HCT116 (cell line): ENCODE measurements around the gene TAS2R19. TPM values are rescaled to one million over a fixed set of nuclear protein-coding genes. Genes with fewer than 3 reads are reported as not detected.

Experiments used
- ATAC-seq: fragments of 200-7000 bp; cut with Tn5 transposase; 2 replicates; pipeline ENCODE4 v1.9.1; 2020; ENCODE audit warnings: mild to moderate bottlenecking, moderate library complexity
- BruUV-seq: library from RNA; stranded (reverse); fragments of 400-500 nt; replicated peaks from 2 replicates; lab custom pipeline; 2021; lab: Mats Ljungman, UMichigan
- CTCF ChIA-PET: fragments of 300-600 bp; sonication (Branson Sonifier 250); formaldehyde crosslinking; loops from one replicate; lab custom pipeline; 2021; ENCODE audit warnings: antibody characterized with exemption; lab: Charles Lee
- POLR2A ChIA-PET: fragments of 300-600, 350-600 bp; sonication (Branson Sonifier 250); formaldehyde crosslinking; loops from one replicate; lab custom pipeline; 2021; ENCODE audit warnings: antibody characterized with exemption; lab: Charles Lee
- RAD21 ChIA-PET, 2 experiments: fragments of 300-600 bp; sonication (Branson Sonifier 250); formaldehyde crosslinking; loops; one replicate each; lab custom pipeline; 2023; ENCODE audit warnings: low total read pairs in 2 of 2; ENCODE audit not compliant: uncharacterized antibody in 2 of 2, unreplicated experiment in 2 of 2, low non-redundant PET in 1 of 2; lab: Charles Lee
- DNase-seq: peaks from one replicate; pipeline ENCODE4 v3.0.0-alpha.2; 2010; ENCODE audit warnings: low read depth, low spot score
- H2AFZ ChIP-seq: fragments of 200-600 bp; shearing (Covaris generic), sonication (generic); 2 replicates; pipeline ENCODE4 v1.6.1; 2017; ENCODE audit warnings: low read depth, mixed run types, mixed read lengths, antibody characterized with exemption, low read length; ENCODE audit not compliant: poor library complexity, severe bottlenecking
- H3K27ac ChIP-seq: 2 replicates; pipeline ENCODE4 v1.5.1; 2012; ENCODE audit warnings: low read depth, low read length
- H3K27me3 ChIP-seq: fragments of 200-600 bp; sonication (generic); 2 replicates; pipeline ENCODE4 v1.6.1; 2016; ENCODE audit warnings: mixed run types, low read length, mixed read lengths; ENCODE audit not compliant: insufficient read depth
- H3K36me3 ChIP-seq, 2 experiments: fragments of 200-500 bp in 1 of 2; fragments of 200-600 bp in 1 of 2; sonication (Bioruptor generic) in 1 of 2; sonication (generic) in 1 of 2; 2 replicates each; pipeline versions ENCODE4 v1.5.1 to v1.6.1; 2014 to 2016; ENCODE audit warnings: low read length in 2 of 2, inconsistent platforms in 1 of 2, mixed read lengths in 1 of 2, mixed run types in 1 of 2; ENCODE audit not compliant: insufficient read depth in 2 of 2, control insufficient read depth in 1 of 2
- H3K4me1 ChIP-seq, 2 experiments: fragments of 200-600 bp in 1 of 2; sonication (generic) in 1 of 2; 2 replicates each; pipeline versions ENCODE4 v1.5.1 to v1.6.1; 2012 to 2017; ENCODE audit warnings: low read length in 2 of 2, inconsistent platforms in 1 of 2, mild to moderate bottlenecking in 1 of 2, mixed read lengths in 1 of 2, mixed run types in 1 of 2, moderate library complexity in 1 of 2; ENCODE audit not compliant: insufficient read depth in 2 of 2, control insufficient read depth in 1 of 2
- H3K4me2 ChIP-seq: fragments of 200-600 bp; sonication (generic); 2 replicates; pipeline ENCODE4 v1.6.1; 2017; ENCODE audit warnings: mixed run types, low read length, mixed read lengths
- H3K4me3 ChIP-seq, 2 experiments: fragments of 200-600 bp in 1 of 2; sonication (generic) in 1 of 2; replicated peaks in 1 of 2; 2 replicates each; pipeline ENCODE4 v1.5.1; 2011 to 2016; ENCODE audit warnings: low read length in 2 of 2, control low read depth in 1 of 2, low read depth in 1 of 2, mild to moderate bottlenecking in 1 of 2, mixed read lengths in 1 of 2, mixed run types in 1 of 2
- H3K79me2 ChIP-seq: fragments of 200-600 bp; sonication (generic); 2 replicates; pipeline ENCODE4 v1.6.1; 2017; ENCODE audit warnings: mild to moderate bottlenecking, mixed run types, low read length, moderate library complexity, mixed read lengths; ENCODE audit not compliant: insufficient read depth
- H3K9ac ChIP-seq: fragments of 200-600 bp; sonication (generic); 2 replicates; pipeline ENCODE4 v1.6.1; 2016; ENCODE audit warnings: low read length, mixed read lengths
- H3K9me2 ChIP-seq: fragments of 200-600 bp; sonication (generic), shearing (Covaris generic); 2 replicates; pipeline ENCODE4 v1.6.1; 2017; ENCODE audit warnings: mixed run types, mild to moderate bottlenecking, moderate library complexity; ENCODE audit not compliant: insufficient read depth
- H3K9me3 ChIP-seq, 2 experiments: fragments of 200-500 bp in 1 of 2; fragments of 200-600 bp in 1 of 2; sonication (Bioruptor generic) in 1 of 2; sonication (generic) in 1 of 2; 2 replicates each; pipeline ENCODE4 v1.6.1; 2014 to 2017; ENCODE audit warnings: low read length in 2 of 2, mixed read lengths in 2 of 2, inconsistent platforms in 1 of 2, low read depth in 1 of 2, mild to moderate bottlenecking in 1 of 2, mixed run types in 1 of 2, moderate library complexity in 1 of 2; ENCODE audit not compliant: control insufficient read depth in 1 of 2, insufficient read depth in 1 of 2
- H4K20me1 ChIP-seq: fragments of 200-600 bp; sonication (generic), shearing (Covaris generic); 2 replicates; pipeline ENCODE4 v1.6.1; 2017; ENCODE audit warnings: mixed run types, mild to moderate bottlenecking, moderate library complexity; ENCODE audit not compliant: insufficient read depth
- ATF3 ChIP-seq: IDR thresholded peaks from 2 replicates; pipeline ENCODE4 v1.6.1; 2012
- EGR1 ChIP-seq: IDR thresholded peaks from 2 replicates; pipeline ENCODE4 v1.6.1; 2012; ENCODE audit warnings: low read depth
- ELF1 ChIP-seq: IDR thresholded peaks from 2 replicates; pipeline ENCODE4 v1.6.1; 2012; ENCODE audit warnings: low read depth, borderline replicate concordance
- EZH2 ChIP-seq: fragments of 200-600 bp; sonication (generic); IDR thresholded peaks from 2 replicates; pipeline ENCODE4 v1.6.1; 2017; ENCODE audit warnings: antibody characterized with exemption, mixed run types
- MAX ChIP-seq: IDR thresholded peaks from 2 replicates; pipeline ENCODE4 v1.6.1; 2012
- POLR2A ChIP-seq: IDR thresholded peaks from 2 replicates; pipeline ENCODE4 v1.7.0; 2011; ENCODE audit warnings: borderline replicate concordance; ENCODE audit not compliant: insufficient read depth, insufficient read length; ENCODE audit errors: extremely low read depth
- POLR2AphosphoS5 ChIP-seq: IDR thresholded peaks from 2 replicates; pipeline ENCODE4 v1.6.1; 2011; ENCODE audit warnings: mild to moderate bottlenecking, low read depth, low read length, moderate library complexity
- RAD21 ChIP-seq: IDR thresholded peaks from 2 replicates; pipeline ENCODE4 v1.6.1; 2012; ENCODE audit warnings: low read depth, mild to moderate bottlenecking
- REST ChIP-seq: IDR thresholded peaks from 2 replicates; pipeline ENCODE4 v1.6.1; 2012; ENCODE audit warnings: low read depth
- TCF7L2 ChIP-seq: IDR thresholded peaks from 2 replicates; pipeline ENCODE4 v1.7.0; 2011; ENCODE audit warnings: borderline replicate concordance, inconsistent platforms; ENCODE audit not compliant: insufficient read depth, insufficient read length; ENCODE audit errors: extremely low read depth
- YY1 ChIP-seq: IDR thresholded peaks from 2 replicates; pipeline ENCODE4 v1.6.1; 2011; ENCODE audit warnings: low read length, low read depth, moderate library complexity, mild to moderate bottlenecking; ENCODE audit not compliant: insufficient replicate concordance; ENCODE audit errors: extremely low read depth
- ZNF274 ChIP-seq: fragments of 200-500 bp; sonication (Bioruptor generic); IDR thresholded peaks from 2 replicates; pipeline ENCODE4 v1.6.1; 2014; ENCODE audit warnings: mild to moderate bottlenecking, low read depth, low read length, inconsistent platforms
- intact Hi-C: fragments of 100-400 bp; cut with micrococcal nuclease; formaldehyde crosslinking; loops from 2 replicates; pipeline ENCODE4 v1.10.0; 2022
- total RNA-seq: library from RNA; stranded (reverse); gene quantifications from one replicate; pipeline ENCODE4 v1.2.1, GENCODE V29; 2021; ENCODE audit not compliant: unreplicated experiment

TAS2R19 gene
- total RNA-seq, 1 experiment from 2014 or later = 1.6 TPM

GRCh38 chr12:11059041-11059440 lies 36.6 kb upstream of the TAS2R19 start:
- ChIA-PET RAD21 (no interaction called here), CTCF (no interaction called here), POLR2A (no interaction called here)
- BruUV-seq = no TSS peak
- no peak for DNase-seq
- no peaks in the 10 kb centered on the region for H3K36me3 ChIP-seq
- H3K9ac ChIP-seq = no peak overlapping the region
- no peak overlapping the region for H3K4me2 ChIP-seq
- no peak for ATAC-seq
- no peak overlapping the region for H3K27ac ChIP-seq
- H3K9me3 ChIP-seq = no peaks in the 10 kb centered on the region
- intact Hi-C loops = no loop called here
- H3K79me2 ChIP-seq = peaks cover 33% of the 10 kb centered on the region
- H3K9me2 ChIP-seq = no peaks in the 10 kb centered on the region
- 0 out of 2 replicates have a peak, but pooled peaks cover 3% of the 10 kb centered on the region for H4K20me1 ChIP-seq
- no peak overlapping the region for H2AFZ ChIP-seq
- no peaks in the 10 kb centered on the region for H3K27me3 ChIP-seq
- H3K4me1 ChIP-seq = no peaks in the 10 kb centered on the region
- no peak for TF ChIP-seq RAD21
- no peak for TF ChIP-seq POLR2AphosphoS5
- no peak for TF ChIP-seq ATF3
- TF ChIP-seq ZNF274 = no peak
- TF ChIP-seq ELF1 = no peak
- no peak for TF ChIP-seq EGR1
- TF ChIP-seq REST = no peak
- TF ChIP-seq POLR2A = no peak
- TF ChIP-seq MAX = no peak
- no peak for TF ChIP-seq YY1
- TF ChIP-seq TCF7L2 = no peak
- TF ChIP-seq EZH2 = no peak
- no peak overlapping the region for H3K4me3 ChIP-seq
